GM13976 (cell line): ENCODE data around the gene PWWP2A.
"Not testable (repeated sequence)": the region's sequence is repeated elsewhere in the genome, so short reads cannot be mapped to it uniquely, and the experiment has no call there.

Source experiments
- DNase-seq: peaks from one replicate; pipeline ENCODE4 v3.0.0; 2012; ENCODE audit warnings: low spot score
- CTCF ChIP-seq: IDR thresholded peaks from 2 replicates; pipeline ENCODE4 v1.5.1; 2012; ENCODE audit warnings: borderline replicate concordance, mild to moderate bottlenecking; ENCODE audit not compliant: insufficient read depth; ENCODE audit errors: extremely low read depth, missing control alignments, control extremely low read depth
- in situ Hi-C: fragments of 300-500 bp; cut with MboI; formaldehyde crosslinking; loops from one replicate; pipeline ENCODE4 v1.12.0; 2022; ENCODE audit warnings: low sequenced_read_pairs, mixed read lengths, inconsistent platforms; ENCODE audit not compliant: unreplicated experiment

Gene PWWP2A

GRCh38 chr5:160081495-160081894, 37.8 kb downstream of the PWWP2A start:
- no peak for TF ChIP-seq CTCF
- no peak for DNase-seq
- in situ Hi-C loops: no loop called here

- no peak for DNase-seq
- TF ChIP-seq CTCF: no peak
- in situ Hi-C loops: no loop called here
These were observed 39.5 kb downstream of the PWWP2A start for GRCh38 chr5:160079753-160080152.

GRCh38 chr5:160076997-160077396, 42.3 kb downstream of the PWWP2A start:
- in situ Hi-C loops: no loop called here
- DNase-seq: no peak
- no peak for TF ChIP-seq CTCF

GRCh38 chr5:160075073-160075472, 44.2 kb downstream of the PWWP2A start:
- DNase-seq: no peak
- no peak for TF ChIP-seq CTCF
- in situ Hi-C loops: no loop called here

- TF ChIP-seq CTCF: no peak
- DNase-seq: no peak
- in situ Hi-C loops: no loop called here
These were observed 47.3 kb downstream of the PWWP2A start for GRCh38 chr5:160071916-160072315.

GRCh38 chr5:160071516-160071915, 47.7 kb downstream of the PWWP2A start:
- no peak for DNase-seq
- in situ Hi-C loops: no loop called here
- TF ChIP-seq CTCF: no peak

- DNase-seq, in situ Hi-C loops: not testable (repeated sequence)
These were observed 50.1 kb downstream of the PWWP2A start for GRCh38 chr5:160069120-160069519.
